DOHH2 (cell line): ENCODE data around the gene MICAL2.

Experiments
- EZH2phosphoT487 ChIP-seq: fragments of 200-600 bp; sonication (generic); IDR thresholded peaks from 2 replicates; pipeline ENCODE4 v1.6.1; 2017; ENCODE audit warnings: borderline replicate concordance, mild to moderate bottlenecking, antibody characterized with exemption, low read length, moderate library complexity, mixed read lengths
- TF ChIP-seq, protein P1 (sequence below): fragments of 200-600 bp; sonication (generic); IDR thresholded peaks from one replicate; pipeline ENCODE4 v1.5.1; 2014; ENCODE audit warnings: antibody characterized with exemption, mild to moderate bottlenecking, low read depth, low read length; ENCODE audit not compliant: poor library complexity, severe bottlenecking

DNA sequence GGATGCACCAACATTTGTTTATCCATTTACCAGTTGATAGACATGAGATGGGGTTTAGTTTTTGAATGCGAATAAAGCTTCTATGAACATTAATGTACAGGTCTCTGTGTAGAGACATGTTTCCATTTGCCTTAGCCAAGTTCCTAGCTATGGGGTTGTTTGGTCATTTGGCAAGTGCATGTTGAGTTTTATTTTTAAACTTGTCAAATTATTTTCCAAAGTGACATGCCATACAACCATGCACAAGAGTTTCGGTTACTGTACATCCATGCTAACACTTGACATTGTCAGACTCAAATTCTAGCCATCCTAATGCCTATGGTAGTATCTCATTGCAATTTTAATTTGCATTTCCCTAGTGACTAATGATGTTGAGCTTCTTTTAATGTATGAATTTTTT lies 196.4 kb downstream of the MICAL2 start:
- TF ChIP-seq, protein P1, sequence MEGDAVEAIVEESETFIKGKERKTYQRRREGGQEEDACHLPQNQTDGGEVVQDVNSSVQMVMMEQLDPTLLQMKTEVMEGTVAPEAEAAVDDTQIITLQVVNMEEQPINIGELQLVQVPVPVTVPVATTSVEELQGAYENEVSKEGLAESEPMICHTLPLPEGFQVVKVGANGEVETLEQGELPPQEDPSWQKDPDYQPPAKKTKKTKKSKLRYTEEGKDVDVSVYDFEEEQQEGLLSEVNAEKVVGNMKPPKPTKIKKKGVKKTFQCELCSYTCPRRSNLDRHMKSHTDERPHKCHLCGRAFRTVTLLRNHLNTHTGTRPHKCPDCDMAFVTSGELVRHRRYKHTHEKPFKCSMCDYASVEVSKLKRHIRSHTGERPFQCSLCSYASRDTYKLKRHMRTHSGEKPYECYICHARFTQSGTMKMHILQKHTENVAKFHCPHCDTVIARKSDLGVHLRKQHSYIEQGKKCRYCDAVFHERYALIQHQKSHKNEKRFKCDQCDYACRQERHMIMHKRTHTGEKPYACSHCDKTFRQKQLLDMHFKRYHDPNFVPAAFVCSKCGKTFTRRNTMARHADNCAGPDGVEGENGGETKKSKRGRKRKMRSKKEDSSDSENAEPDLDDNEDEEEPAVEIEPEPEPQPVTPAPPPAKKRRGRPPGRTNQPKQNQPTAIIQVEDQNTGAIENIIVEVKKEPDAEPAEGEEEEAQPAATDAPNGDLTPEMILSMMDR: no peak
- TF ChIP-seq EZH2phosphoT487: no peak
